Transverse colon (tissue), 4 donors: ENCODE data around the gene CANX. TPM values are rescaled to one million over a fixed set of nuclear protein-coding genes. Genes with fewer than 3 reads are reported as not detected.

ENCODE experiments used
- DNase-seq: peaks from one replicate; pipeline ENCODE4 v3.0.0-alpha.2; 2019
- H3K27ac ChIP-seq, 4 donors: fragments of 200-600 bp; sonication (generic); 2 replicates each; pipeline ENCODE4 v1.5.1; 2016 to 2018; ENCODE audit warnings: inconsistent platforms in 4 of 4
- H3K27me3 ChIP-seq: fragments of 200-600 bp; sonication (generic); 2 replicates; pipeline ENCODE4 v1.5.1; 2017; ENCODE audit warnings: inconsistent platforms
- H3K36me3 ChIP-seq, 4 donors: fragments of 200-600 bp; sonication (generic); 2 replicates each; pipeline ENCODE4 v1.5.1; 2017 to 2019; ENCODE audit warnings: inconsistent platforms in 4 of 4
- H3K4me1 ChIP-seq, 4 donors: fragments of 200-600 bp; sonication (generic); 2 replicates each; pipeline ENCODE4 v1.5.1; 2017 to 2020; ENCODE audit warnings: inconsistent platforms in 4 of 4
- H3K4me3 ChIP-seq, 4 donors: fragments of 200-600 bp; sonication (generic); 1 replicate in 1 of 4; 2 replicates in 3 of 4; pipeline versions ENCODE4 v1.5.1 to v1.6.1; 2017 to 2019; ENCODE audit warnings: inconsistent platforms in 4 of 4
- H3K9me3 ChIP-seq, 2 donors: fragments of 200-600 bp; sonication (generic); 2 replicates each; pipeline ENCODE4 v1.5.1; 2017 to 2019; ENCODE audit warnings: inconsistent platforms in 2 of 2
- EP300 ChIP-seq: sonication (generic); formaldehyde crosslinking; IDR thresholded peaks from one replicate; pipeline ENCODE4 v1.6.1; 2017; ENCODE audit warnings: antibody characterized with exemption, low read depth
- POLR2A ChIP-seq: fragments of 450-650 bp; IDR thresholded peaks from one replicate; pipeline ENCODE4 v1.6.1; 2016; ENCODE audit warnings: antibody characterized with exemption, mild to moderate bottlenecking, moderate library complexity
- POLR2AphosphoS5 ChIP-seq, 3 donors: sonication (generic); formaldehyde crosslinking; IDR thresholded peaks; one replicate each; pipeline ENCODE4 v1.6.1; 2016; ENCODE audit warnings: antibody characterized with exemption in 3 of 3
- WGBS, 2 donors: methylation state at CpG; one replicate each; pipeline ENCODE4 v1.1.5; 2018; ENCODE audit warnings: low coverage in 1 of 2; 5-methylcytosine and 5-hydroxymethylcytosine counted together
- in situ Hi-C, 4 donors: fragments of 200-750 bp; cut with MboI; loops; one replicate each; pipeline versions ENCODE4 v1.15.0 to v1.15.1; 2017; ENCODE audit warnings: low sequenced_read_pairs in 3 of 4, low pct_ligation_motif_present in 1 of 4, low pct_unique_long_range_greater_than_20kb in 1 of 4
- intact Hi-C: fragments of 100-400 bp; cut with DNase I; formaldehyde crosslinking; loops from one replicate; pipeline ENCODE4 v1.15.1; 2023; ENCODE audit warnings: low total_unique reads
- total RNA-seq, 4 donors: library from RNA; depleted of rRNA; stranded (reverse); fragments of >200 nt; gene quantifications; one replicate each; pipeline ENCODE4 v1.1.0, GENCODE V29; 2016
- TF ChIP-seq, protein P1 (sequence below), 5 experiments: fragments of 200-600 bp in 3 of 5; fragments of 450-650 bp in 2 of 5; sonication (generic) in 3 of 5; IDR thresholded peaks; 1 replicate in 2 of 5; 2 replicates in 3 of 5; pipeline ENCODE4 v1.5.1; 2016 to 2017; ENCODE audit warnings: antibody characterized with exemption in 5 of 5, inconsistent platforms in 3 of 5, mild to moderate bottlenecking in 2 of 5, moderate library complexity in 1 of 5

CANX gene
- total RNA-seq, 4 donors from 2014 or later = 124 to 398 (median 270) TPM

DNA sequence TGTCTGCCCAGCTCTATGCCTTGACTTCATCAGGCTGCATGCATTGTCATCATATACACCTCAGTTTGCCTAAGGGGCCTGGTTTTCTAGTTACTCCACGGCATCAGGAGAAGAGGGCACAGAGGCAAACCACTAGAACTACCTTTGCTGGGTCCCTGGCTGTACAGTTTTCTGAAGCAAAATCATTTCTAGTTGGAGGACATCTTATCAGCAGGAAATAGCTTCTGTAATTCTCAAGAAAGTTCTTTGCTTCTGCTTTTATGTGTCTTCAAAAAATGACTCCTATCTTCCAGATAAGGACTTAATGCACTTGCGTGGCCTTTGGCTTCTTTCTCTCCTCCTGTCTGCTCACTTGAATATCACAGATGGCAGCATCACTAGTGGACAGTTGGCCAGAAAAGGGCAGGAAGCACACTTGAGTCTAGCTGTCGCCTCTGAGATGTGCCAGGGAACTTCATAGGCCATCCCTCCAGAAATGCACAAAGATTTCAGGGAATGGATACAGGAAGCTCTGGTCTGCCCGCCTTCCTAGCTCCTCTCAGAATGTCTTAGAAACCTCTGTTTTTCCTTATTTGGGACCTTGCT lies 72.6 kb downstream of the CANX start:
- H3K27ac ChIP-seq = no peak overlapping the region
- H3K4me3 ChIP-seq = no peak overlapping the region
- H3K27me3 ChIP-seq = no peaks in the 10 kb centered on the region
- H3K36me3 ChIP-seq = peaks cover 0 to 54% (median 30%) of the 10 kb centered on the region in 4 donors
- intact Hi-C loops = no loop called here
- H3K4me1 ChIP-seq = peaks cover 0 to 1% (median 0%) of the 10 kb centered on the region in 4 donors
- WGBS, 2 donors = 94 to 95% methylated on average over 3 to 4 of the region's 4 CpGs
- in situ Hi-C loops = no loop called here
- H3K9me3 ChIP-seq = no peaks in the 10 kb centered on the region
- TF ChIP-seq POLR2AphosphoS5 (IDR thresholded peaks at IDR 0.05) = no peak
- no peak for TF ChIP-seq POLR2A
- TF ChIP-seq EP300 = no peak
- TF ChIP-seq, protein P1, sequence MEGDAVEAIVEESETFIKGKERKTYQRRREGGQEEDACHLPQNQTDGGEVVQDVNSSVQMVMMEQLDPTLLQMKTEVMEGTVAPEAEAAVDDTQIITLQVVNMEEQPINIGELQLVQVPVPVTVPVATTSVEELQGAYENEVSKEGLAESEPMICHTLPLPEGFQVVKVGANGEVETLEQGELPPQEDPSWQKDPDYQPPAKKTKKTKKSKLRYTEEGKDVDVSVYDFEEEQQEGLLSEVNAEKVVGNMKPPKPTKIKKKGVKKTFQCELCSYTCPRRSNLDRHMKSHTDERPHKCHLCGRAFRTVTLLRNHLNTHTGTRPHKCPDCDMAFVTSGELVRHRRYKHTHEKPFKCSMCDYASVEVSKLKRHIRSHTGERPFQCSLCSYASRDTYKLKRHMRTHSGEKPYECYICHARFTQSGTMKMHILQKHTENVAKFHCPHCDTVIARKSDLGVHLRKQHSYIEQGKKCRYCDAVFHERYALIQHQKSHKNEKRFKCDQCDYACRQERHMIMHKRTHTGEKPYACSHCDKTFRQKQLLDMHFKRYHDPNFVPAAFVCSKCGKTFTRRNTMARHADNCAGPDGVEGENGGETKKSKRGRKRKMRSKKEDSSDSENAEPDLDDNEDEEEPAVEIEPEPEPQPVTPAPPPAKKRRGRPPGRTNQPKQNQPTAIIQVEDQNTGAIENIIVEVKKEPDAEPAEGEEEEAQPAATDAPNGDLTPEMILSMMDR (IDR thresholded peaks at IDR 0.05) = no peak
- no peak for DNase-seq

DNA sequence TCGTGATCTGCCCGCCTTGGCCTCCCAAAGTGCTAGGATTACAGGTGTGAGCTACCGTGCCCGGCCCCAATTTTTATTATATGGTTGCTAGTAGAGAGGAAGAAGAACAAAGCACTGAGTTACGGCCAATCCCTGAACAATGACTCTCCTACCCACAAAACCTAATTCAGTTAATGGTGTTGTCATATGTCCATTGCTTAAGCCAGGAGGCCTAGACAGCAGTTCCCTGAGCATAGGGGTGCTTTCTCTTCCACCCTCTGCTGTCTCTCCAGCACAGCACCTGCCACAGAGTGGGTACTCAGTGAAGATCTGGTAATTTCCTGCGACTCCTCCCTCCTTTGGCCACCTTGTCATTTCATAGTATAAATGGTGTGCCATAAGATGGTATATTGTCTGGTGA lies 73.6 kb downstream of the CANX start:
- Histone ChIP-seq H3K4me3 (no peak overlapping the region), H3K27me3 (no peaks in the 10 kb centered on the region), H3K4me1 (no peaks in the 10 kb centered on the region), H3K36me3 (peaks cover 0 to 58% (median 30%) of the 10 kb centered on the region in 4 donors), H3K9me3 (no peaks in the 10 kb centered on the region), H3K27ac (no peak overlapping the region)
- TF ChIP-seq EP300 (no peak), POLR2A (no peak), POLR2AphosphoS5 (IDR thresholded peaks at IDR 0.05) (no peak)
- TF ChIP-seq, protein P1 (IDR thresholded peaks at IDR 0.05) = no peak
- in situ Hi-C loops = no loop called here
- intact Hi-C loops = no loop called here
- WGBS, 2 donors = 93 to 100% methylated on average over 2 to 6 of the region's 6 CpGs
- DNase-seq = no peak

DNA sequence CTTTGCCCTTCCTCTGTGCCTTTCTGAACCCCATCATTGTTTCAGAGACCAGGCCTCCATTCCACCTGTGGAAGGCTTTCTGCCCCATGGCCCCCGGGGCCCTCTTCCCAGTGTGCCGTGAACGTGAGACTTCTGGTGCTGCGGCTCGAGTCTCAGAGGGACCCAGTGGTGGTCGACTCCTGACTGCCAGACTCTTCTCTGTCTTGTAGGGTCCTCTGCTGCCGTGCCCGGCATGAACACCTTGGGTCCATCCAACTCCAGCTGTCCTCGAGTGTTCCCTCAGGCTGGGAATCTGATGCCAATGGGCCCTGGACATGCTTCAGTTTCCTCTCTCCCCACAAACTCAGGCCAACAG lies 74.9 kb downstream of the CANX start:
- Histone ChIP-seq H3K27me3 (no peaks in the 10 kb centered on the region), H3K4me1 (no peaks in the 10 kb centered on the region), H3K27ac (no peak overlapping the region), H3K9me3 (no peaks in the 10 kb centered on the region), H3K36me3 (peaks cover 0 to 59% (median 32%) of the 10 kb centered on the region in 4 donors), H3K4me3 (no peak overlapping the region)
- intact Hi-C loops = no loop called here
- WGBS, 2 donors = 95% methylated on average over 9 of the region's 9 CpGs; no CpG with 5 or more reads in 1 of the 2 donors
- in situ Hi-C loops = no loop called here
- no peak for DNase-seq
- TF ChIP-seq, protein P1 (IDR thresholded peaks at IDR 0.05) = no peak
- no peak for TF ChIP-seq POLR2AphosphoS5 (IDR thresholded peaks at IDR 0.05)
- TF ChIP-seq EP300 = no peak
- no peak for TF ChIP-seq POLR2A

DNA sequence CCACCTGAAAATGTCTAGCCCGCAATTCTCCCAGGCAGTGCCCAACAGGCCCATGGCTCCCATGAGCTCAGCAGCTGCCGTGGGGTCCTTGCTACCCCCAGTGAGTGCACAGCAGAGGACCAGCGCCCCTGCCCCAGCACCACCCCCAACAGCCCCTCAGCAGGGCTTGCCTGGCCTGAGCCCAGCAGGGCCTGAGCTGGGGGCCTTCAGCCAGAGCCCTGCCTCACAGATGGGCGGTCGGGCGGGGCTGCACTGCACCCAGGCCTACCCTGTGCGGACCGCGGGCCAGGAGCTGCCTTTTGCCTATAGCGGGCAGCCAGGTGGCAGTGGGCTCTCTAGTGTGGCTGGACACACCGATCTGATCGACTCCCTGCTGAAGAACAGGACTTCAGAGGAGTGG lies 75.7 kb downstream of the CANX start:
- DNase-seq = no peak
- in situ Hi-C loops = no loop called here
- Histone ChIP-seq H3K27ac (no peak overlapping the region), H3K4me1 (no peaks in the 10 kb centered on the region), H3K27me3 (no peaks in the 10 kb centered on the region), H3K9me3 (no peaks in the 10 kb centered on the region), H3K36me3 (peaks cover 0 to 51% (median 28%) of the 10 kb centered on the region in 4 donors), H3K4me3 (no peak overlapping the region)
- 98% methylated on average over 11 of the region's 12 CpGs; no CpG with 5 or more reads in 1 of the 2 donors for WGBS, 2 donors
- TF ChIP-seq, protein P1 (IDR thresholded peaks at IDR 0.05) = no peak
- TF ChIP-seq POLR2AphosphoS5 (IDR thresholded peaks at IDR 0.05) (no peak), EP300 (no peak), POLR2A (no peak)
- intact Hi-C loops = no loop called here
